ENCODE results near the gene SLC24A3.
A peak's percentile ranks its signal among the peaks of the same experiment; 100 is the strongest.

The SLC24A3 gene

DNA sequence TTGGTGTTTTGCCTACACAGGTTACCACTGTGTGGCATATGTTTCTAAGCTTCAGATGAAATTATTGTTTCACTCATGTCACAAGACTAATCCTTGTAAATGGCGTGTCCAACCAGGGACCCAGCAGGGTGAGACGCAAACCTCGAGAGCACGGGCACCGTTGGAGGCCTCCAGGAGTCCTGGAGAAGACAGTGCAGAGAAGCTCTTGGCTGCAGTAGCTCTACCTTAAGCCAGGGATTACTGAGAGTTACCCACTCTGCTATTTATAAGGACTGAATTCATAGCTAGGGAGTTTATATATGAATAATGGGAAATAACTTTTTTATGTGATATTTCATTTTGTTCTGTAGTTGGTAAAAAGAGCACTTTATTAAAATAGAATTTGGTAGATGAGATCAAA is 137.4 kb downstream of the SLC24A3 start:
- DNase-seq, result no peak

DNA sequence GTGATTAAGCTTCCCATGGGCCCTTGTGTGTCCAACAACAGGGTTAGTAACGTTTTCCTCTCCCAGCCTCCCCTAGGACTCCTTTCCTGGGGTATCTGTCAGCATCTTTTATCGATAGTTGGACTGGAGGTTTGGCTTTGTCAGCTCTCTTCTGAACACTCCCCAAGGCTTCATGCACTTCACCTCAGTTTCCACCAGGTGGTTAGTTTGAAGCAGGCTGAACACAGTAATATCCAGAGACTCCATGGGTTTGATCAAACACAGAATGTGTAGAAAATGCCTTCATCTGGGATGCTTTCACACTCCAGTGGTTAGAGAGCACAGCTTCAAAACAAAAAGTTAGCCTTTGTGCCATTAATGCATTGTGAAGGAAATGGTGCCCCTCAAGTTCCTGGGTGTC is 139.1 kb downstream of the SLC24A3 start:
- DNase-seq, result no peak

DNA sequence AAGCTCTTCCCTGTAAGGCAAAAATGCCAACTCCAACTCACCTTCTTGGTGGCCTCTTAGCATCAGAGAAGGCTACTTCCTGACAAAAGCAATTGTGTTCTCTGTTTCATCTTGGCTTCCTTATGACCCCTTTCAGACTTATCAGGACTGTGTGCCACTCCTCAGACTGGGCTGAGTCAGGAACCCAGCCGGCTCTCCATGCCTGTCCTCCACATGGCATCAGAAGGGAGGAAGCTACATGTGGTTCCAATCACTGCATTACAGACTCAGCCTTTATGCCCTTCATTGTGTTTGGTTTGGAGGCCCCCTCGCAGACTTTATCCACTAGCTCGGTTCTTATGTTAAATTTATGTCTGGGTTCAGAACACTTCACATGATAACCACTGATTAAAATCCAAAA is 142.5 kb downstream of the SLC24A3 start:
- no peak for DNase-seq

DNA sequence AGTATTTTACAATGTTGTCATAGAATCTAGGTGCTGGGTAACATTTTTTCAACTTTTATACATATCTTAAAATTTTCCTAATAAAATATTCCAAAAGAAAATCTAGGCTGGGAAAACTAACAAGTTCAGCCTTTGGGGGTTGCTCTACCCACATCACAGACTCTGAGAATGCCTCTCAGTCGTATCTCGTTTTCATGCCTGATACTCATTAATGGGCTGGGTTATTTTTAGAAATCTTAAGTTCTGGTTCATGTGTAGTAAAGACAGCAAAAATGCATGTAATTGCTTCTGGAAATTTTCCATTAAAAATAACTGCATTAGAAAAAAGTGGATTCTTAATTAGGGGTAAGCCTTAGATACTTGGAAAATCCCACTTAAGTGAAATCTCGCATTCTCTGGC is 149.3 kb downstream of the SLC24A3 start:
- no peak for DNase-seq

DNA sequence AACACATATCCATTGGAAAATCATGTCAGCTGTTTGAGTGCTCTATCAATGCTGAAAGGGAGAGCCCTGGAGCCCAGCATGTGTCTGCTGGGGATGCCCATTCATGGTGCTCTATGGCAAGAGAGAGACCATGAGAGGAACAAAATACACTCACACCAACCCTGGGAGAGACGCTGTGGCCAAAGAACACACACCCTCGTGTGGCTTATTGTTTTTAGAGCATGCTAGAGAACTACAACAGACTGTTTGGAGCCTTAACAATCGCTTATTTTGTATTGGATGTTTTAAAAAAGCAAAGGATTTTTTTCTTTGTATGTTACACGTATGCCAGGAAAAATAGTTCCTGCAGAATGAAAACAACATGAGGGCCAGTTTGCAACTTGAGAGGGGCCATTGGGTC is 151.0 kb downstream of the SLC24A3 start:
- no peak for DNase-seq

DNA sequence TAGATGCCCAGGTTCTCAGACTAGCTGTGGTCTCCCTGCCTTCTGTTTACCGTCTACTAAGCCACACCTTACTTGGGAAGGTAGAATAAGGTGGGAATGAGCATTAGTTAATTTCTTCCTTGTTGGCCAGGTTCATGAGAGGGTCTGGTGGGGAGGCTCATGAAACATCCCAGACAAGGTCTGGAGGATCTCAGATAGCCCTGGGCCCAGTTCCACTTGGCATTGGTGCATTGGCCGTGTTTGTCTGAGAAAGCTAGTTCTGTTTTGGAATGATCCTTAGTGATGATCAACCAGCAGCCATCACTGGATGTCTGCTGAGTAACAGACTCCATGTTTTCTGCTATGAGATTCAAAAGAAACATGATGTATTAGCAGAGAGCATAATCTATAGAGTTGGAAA is 155.1 kb downstream of the SLC24A3 start:
- no peak for DNase-seq

DNA sequence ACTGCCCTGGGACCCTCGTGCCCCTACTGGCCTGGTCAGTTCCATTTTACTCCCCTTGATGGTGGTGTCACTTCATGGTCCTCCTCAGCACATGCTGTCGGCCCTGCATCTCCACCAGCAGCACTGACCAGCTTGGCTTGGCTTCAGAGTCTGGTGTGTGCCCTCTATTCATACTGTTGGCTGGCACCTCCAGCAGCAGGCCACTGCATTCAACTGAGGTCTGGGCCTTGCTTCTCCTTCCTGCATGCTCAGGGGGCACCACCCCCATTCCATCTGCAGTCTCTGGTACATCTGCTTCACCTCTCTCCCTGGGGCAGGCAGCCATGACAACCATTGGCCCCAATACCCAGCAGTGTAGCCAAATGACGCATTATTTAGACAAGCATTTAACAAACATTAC is 155.9 kb downstream of the SLC24A3 start:
- no peak for DNase-seq

DNA sequence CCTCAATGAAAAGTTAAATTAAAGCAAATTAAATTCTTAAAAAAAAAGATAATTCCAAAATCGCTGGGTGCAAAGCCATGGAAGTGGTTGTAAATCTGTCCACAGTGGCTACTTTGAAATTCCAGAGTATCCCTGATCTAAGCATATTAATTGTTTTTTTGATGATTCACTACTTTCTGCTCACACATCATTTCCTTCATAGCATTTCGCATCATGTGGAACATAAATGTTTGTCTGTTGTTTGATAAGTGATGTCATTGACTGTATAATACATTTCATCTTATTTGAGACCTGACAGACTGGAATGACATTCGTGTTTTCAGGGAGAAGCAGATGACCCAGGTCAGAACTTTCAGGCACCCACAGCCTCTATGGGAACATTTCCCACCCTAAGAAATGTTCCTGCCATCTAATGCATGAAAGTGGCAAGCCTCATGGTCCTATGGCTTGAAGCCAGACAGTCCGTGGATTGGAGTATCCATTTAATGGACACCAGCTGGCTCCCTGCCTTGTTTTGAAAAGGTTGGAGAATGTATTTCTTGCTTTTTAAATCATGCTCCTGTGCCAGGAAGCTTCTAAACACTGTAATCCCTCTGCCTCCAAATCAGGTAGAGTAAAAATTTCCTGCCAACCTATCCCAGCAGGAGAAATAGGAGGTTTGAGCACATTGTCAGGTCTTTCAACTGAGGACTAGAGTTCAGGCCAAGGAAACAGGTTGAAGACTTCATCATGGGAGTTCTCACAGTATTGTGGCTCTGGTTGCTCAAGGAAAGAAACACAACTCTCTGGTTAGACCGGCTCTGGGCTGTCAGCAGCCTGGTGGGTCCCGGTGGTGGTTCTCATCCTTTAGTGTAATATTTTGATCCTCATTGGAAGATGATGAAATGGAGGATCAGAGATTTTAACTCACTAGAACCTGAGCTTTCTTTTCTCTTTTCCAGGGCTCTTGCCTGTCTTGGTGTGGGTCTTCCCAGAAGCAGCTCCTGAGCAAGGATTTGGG is 157.9 kb downstream of the SLC24A3 start:
- DNase-seq, result no peak

DNA sequence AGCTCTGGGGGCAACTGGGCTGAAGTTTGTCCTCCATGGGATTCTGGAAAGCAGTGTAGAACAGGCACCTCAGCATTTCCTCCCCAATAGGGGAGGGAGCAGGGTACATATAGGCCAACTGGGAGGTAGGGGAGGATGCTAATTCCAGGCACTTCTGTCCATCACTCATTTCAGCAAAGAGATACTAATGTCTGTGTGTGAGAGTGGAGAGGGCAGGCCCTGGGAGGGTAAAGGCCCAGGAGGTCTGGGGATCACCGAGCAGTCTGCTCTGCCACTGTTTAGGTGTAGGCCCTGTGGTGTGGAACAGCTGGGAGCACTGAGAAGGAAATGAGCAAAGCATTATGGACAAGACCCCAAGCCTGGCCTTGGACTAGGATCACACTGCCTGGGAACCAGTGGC is 158.7 kb downstream of the SLC24A3 start:
- no peak for DNase-seq

DNA sequence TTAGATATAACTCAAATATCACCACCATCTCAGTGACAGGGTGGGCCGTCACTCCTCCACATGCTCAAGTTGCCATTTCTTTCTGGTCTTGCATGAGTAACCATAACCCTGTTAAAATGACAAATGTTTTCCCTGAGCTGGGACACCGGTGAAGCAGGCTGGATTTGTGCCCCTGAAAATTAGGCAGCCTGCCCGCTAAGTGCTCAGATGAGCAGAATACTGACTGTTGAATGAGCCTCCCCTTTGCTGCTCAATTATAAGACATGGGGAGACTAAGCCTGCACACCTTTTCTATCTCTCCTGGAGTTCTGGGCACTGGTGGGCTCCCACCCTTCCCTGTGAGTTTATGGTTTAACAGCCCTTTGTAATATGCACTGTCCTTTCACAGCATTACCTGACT is 161.8 kb downstream of the SLC24A3 start:
- no peak for DNase-seq

DNA sequence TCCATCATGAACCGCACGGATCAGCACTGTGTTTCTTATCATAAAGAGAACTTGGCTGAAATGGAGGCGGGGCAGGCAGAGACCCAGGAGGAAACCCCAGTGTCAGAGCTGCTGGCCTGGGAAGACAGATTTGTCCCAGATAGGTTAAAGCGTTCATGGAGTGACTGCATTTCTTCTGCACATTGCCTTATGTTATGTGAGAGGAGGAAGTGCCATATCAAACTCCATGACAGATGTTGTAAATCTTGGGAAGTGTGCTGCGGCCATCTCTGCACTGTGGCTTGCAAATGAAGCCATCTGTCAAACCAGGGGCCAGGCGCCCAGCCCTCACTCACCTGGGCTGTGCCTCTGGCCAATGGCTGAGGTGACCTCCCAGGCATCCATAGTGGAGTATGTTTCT is 163.0 kb downstream of the SLC24A3 start:
- no peak for DNase-seq

DNA sequence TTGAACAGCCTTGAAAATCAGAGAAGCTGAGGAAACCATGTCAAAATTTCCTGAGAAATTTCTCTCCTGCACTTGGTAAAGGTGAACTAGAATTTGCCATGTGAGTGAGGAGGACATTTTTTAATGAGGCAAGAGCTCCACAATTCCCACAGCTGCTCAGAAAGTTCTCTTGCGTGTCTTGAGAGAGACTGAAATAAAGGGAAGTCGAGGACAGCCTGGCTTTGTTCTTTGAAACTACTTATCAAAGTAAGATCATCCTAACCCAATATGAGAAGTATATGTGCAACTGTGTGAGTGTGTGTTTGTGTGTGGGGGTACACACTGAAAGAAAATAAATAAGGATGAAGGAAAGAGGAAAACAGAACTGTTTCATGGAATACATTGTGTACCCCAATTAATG is 163.4 kb downstream of the SLC24A3 start:
- DNase-seq, result no peak

DNA sequence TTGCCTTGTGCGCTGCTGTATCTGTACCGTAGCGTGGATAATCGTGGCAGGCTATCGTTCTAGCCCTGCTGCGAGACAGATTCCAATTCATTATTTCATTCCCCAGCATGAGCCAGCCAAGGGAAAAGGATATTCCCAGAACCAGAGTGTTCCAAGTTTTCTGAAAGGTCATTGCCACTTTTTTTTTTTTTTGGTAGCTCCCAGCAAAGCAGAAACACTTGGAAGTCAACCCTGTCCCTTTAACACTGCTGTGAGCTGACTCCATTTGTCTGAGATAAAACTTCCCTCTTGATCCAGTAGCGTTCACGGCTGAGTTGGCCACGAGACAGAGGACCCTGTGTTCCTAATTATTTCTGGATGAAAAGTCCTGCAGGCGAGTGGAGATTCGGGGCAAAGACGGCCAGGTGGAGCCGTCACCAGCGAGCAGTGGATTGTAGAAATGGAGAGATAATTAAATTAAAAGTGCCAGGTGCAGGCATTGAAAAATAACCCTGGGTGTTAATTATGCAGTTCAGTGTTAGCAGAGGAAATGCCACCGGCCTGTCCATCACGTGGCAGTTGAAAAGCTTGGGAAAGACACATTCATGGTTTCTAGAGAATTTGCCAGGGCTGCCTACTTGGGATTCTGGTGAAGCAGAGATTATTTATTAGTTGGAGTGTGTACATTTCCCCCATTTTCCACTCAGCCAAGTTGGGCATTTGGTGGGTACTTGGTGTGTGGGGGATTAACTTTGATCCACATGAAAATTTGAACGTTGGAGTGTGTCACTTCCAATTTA is 164.2 kb downstream of the SLC24A3 start:
- no peak for DNase-seq

DNA sequence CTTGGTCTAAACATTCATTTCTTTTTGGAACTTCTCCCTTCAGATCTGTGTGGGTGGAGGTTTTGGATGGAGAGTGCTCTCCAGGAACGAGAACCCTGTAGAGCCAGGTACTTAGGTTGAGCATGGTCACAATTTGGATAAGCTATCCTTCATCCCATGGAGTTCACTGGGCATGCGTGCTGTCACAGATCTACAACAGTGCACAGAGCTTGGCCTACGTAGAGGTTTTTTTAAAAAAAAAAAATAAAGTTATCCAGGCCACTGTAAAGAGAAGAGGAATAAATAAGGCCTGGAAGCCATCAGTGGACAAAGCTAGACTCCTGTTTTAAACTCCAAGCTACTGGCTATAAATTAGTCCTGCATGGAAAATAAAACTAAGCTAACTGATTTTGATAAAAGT is 165.6 kb downstream of the SLC24A3 start:
- no peak for DNase-seq

DNA sequence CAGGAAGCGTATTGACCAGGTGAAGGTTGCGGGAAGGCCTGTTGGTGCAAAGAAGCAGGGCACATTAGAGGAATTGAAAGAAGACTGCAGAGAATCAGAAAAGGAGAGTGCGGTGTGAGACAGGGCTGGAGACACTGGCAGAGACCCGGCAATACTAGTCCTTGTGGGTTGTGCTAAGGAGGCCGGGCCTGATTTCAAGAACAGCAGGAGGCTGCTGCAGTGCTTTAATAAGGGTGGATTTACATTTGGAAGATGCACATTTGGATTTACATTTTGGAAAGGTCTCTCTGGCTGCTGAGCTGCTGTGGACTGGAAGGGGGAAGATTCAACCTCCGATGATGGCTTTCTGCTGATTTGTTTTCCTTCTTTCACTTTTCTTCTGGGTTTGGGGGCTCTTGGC is 167.8 kb downstream of the SLC24A3 start:
- DNase-seq, result no peak

DNA sequence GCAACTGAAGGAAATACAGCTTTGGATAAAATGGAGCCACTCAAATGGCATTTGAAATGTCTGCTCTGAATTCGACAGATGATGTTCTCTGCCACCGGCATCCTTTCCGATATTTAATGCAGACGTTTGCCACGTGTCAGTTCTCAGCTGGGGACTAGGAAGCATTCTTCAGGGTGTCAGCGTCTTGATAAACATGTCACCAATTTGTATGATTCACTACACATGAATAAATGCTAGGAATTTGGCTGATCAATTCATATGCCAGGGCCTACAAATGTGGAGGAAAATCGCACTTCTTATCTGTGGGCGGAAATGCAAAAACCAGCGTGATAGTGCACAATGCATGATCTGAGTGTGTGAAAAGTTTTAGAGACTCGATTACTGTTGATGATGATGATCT is 169.5 kb downstream of the SLC24A3 start:
- DNase-seq, result no peak

DNA sequence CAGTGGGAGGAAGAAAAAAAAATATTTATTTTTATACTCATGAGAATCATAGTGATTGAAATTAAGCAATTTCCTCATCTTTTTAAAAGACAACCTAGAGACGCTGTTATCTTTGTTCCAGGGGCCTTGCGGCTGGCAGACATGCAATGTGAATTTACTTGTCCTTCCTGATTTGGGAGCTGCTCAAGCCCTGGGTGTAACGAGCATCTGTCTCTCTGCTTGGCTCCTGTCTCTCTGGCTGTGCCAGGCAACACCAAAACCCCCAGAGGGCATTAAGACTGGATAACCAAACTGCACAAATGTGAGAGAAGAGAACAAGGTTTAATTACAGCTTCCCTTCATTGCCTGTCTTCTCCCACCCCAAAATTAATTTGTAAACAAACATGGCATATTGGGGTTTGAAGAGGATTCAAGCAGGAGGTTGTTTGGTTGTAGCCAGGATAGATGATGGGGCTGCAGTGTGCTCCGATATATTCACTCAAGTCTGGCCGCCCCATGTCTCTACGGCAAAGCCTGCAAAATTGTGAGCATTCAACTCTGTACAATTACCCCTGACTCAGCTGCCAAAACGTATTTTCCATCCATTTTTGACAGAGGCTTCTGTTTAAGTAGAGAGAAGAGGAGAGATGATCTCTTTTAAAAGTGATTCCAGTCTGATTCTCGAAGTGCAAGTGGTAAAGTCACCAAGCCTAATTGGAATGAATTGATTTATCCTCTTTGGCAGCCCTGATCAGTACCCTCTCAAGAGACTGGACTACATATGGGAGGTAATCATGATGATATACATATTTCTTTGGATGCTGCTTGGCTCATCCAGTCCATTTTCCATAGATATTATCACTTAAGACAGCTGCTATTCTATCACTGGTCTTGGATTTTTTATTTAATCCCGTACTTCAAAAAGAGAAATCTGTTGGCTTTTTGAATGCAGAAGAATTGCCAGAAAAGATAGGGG is 170.2 kb downstream of the SLC24A3 start:
- peak; percentile 40 for DNase-seq

DNA sequence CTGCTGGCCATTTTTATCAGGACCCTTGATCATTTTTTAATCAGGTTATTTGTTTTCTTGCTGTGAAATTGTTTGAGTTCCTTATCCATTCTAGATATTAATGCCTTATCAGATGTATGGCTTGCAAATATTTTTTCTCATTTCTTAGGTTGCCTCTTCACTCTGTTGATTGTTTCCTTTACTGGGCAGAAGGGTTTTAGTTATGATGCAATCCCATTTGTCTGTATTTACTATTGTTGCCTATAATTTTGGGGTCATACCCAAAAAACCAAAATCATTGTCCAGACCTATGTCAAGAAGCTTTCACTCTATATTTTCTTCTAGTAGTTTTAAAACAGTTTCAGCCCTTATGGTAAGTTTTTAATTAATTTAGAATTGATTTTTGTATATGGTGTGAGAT is 172.5 kb downstream of the SLC24A3 start:
- no peak for DNase-seq

DNA sequence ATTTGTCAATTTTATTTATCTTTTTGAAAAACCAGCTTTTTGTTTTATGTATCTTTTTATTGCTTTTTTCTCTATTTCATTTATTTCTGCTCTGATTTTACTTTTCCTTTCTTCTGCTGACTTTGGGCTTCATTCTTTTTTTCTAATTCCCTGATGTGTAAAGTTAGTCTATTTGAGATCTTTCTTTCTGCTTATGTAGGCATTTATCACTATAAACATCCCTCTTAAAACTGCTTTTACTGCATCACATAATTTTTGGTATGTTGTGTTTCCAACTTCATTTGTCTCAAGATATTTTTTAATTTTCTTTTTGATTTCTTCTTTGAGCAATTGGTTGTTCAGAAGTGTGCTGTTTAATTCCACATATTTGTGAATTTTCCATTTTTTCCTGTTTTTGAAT is 174.8 kb downstream of the SLC24A3 start:
- no peak for DNase-seq

DNA sequence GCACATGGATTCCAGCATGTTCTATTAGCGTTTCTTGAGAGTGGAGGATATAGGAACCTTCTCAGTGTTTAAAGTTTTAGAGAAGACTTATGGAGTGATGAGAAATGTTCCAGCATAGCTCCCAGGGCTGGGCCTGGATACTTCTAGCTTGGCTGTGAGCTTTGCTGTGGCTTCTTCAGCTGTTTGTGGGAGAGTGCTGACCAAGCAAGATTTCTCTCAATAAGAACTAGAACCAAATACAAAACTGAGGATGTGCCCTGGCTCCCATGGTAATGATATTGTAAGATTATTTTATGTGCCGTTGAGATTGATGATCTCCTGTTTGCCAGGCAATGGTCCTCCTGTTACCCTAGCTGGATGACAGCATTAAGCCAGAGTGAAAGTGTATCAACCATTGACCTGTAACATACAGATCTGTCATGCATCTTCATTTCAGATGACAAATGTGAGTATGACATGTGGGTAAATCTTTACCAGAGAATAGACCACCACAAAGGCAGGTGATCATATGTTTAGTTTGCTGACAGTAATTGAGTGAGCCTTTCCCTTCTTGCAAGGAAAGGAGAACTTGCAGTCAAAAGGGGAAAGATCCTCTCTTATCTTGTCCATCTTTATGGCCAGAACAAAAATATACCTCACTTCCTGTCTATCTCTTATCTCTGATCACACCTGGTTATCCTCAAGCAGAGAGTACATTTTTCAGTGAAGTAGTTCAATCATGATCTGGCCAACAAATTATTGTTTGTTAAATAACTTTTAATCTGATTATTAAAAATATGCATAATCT is 180.1 kb downstream of the SLC24A3 start:
- DNase-seq, result no peak

DNA sequence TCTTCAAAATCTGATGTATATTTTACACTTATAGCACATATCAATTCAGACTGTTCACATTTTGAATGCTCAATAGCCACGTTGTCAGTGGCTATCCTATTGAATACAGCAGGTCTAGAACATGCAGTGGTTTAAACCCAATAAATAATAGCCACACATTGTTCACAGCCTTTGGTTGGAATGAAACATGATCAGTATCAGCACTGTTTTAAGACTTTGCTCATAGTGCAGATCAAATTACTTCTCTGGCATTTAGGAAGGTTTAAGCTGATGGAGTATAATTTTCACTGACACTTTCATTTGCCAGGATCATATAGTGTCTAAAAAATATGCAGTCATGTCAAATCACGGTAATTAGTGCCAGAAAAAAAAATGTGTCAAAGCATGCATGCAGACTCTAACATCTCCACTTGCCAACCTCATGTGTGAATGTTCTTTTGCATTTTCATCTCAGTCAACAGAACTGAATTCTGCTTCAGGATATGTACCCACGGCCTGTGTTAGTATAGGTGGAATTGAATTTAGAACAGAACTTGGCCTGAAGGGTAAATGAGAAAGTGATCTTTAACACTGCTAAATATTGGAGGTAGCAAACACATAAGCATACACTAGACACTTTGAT is 184.1 kb downstream of the SLC24A3 start:
- DNase-seq, result no peak

DNA sequence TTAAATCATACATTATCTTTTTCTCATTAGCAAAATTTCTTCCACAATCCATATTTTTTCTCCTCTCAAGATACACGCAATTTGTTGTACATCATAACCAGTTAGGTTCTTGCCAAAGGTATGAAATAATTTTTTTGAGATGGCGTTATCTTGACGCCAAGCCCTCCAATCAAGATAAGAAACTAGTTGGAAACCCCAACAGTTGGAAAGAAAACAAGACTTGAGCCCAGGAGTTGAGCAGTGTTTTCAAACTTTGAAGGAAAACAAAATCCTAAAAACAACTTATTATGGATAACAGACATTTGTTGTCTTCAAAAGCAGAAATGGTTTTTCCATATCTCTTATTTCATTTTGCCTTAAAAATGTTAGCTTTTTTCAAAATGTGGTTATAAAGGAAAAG is 184.8 kb downstream of the SLC24A3 start:
- no peak for DNase-seq

All from NCI-H1694 (cell line).